Measurements from ENCODE around the gene PEX11G.
A peak's percentile ranks its signal among the peaks of the same experiment; 100 is the strongest.

Gene PEX11G

GRCh38 chr19:7488736-7489353 is at the start of gene PEX11G:
Gene PEX11G (minus strand): TSS chr19:7489035. CDS start chr19:7489010, 25 bp downstream.
- H3K9ac ChIP-seq, result peak within 1 kb of the TSS; percentile 56; the same call in 1 of the 2 replicates
- peaks cover 23% of the 10 kb centered on the region for H3K4me1 ChIP-seq
- no peak within 1 kb of the TSS for H3K27ac ChIP-seq
- H3K4me2 ChIP-seq, result peak within 1 kb of the TSS; percentile 66
- no peaks in the 10 kb centered on the region for H3K9me3 ChIP-seq
- H3K27me3 ChIP-seq, result peaks cover 27% of the 10 kb centered on the region
- no peaks in the 10 kb centered on the region for H3K36me3 ChIP-seq
- no peak for TF ChIP-seq Cebpa-rat (IDR thresholded peaks at IDR 0.05)
- peak within 1 kb of the TSS; percentile 60 for H3K4me3 ChIP-seq
- no peaks in the 10 kb centered on the region for H4K20me1 ChIP-seq

- peak overlapping the region; percentile 99 for H3K4me2 ChIP-seq
- H3K27ac ChIP-seq, result peak overlapping the region; percentile 80
- H3K9ac ChIP-seq, result peak overlapping the region; percentile 82
- no peaks in the 10 kb centered on the region for H3K27me3 ChIP-seq
- TF ChIP-seq Cebpa-rat (IDR thresholded peaks at IDR 0.05), result no peak
- peak overlapping the region; percentile 95 for H3K4me3 ChIP-seq
- H3K9me3 ChIP-seq, result no peaks in the 10 kb centered on the region
- peaks cover 35% of the 10 kb centered on the region for H3K4me1 ChIP-seq
- H3K36me3 ChIP-seq, result peaks cover 34% of the 10 kb centered on the region
- no peaks in the 10 kb centered on the region for H4K20me1 ChIP-seq
These were observed 47.3 kb upstream of the PEX11G start for GRCh38 chr19:7535998-7536695.

GRCh38 chr19:7535047-7535997 is 46.5 kb upstream of the PEX11G start, which contains the start of gene PNPLA6:
Gene PNPLA6 (plus strand): TSS chr19:7535717. CDS start chr19:7535789, 72 bp downstream.
- TF ChIP-seq Cebpa-rat (IDR thresholded peaks at IDR 0.05), result no peak
- Histone ChIP-seq H3K4me1 (peaks cover 26% of the 10 kb centered on the region), H3K36me3 (peaks cover 35% of the 10 kb centered on the region), H3K9ac (peak within 1 kb of the TSS; percentile 82), H3K27ac (peak within 1 kb of the TSS; percentile 80), H3K4me3 (peak within 1 kb of the TSS; percentile 95), H3K27me3 (no peaks in the 10 kb centered on the region), H3K4me2 (peak within 1 kb of the TSS; percentile 99), H4K20me1 (no peaks in the 10 kb centered on the region), H3K9me3 (no peaks in the 10 kb centered on the region)

- Histone ChIP-seq H3K4me3 (peak overlapping the region; percentile 95), H4K20me1 (no peaks in the 10 kb centered on the region), H3K9ac (peak overlapping the region; percentile 82), H3K36me3 (peaks cover 38% of the 10 kb centered on the region), H3K4me1 (peaks cover 22% of the 10 kb centered on the region), H3K27ac (peak overlapping the region; percentile 65; the same call in 1 of the 2 replicates), H3K4me2 (peak overlapping the region; percentile 99), H3K27me3 (no peaks in the 10 kb centered on the region), H3K9me3 (no peaks in the 10 kb centered on the region)
- TF ChIP-seq Cebpa-rat (IDR thresholded peaks at IDR 0.05), result no peak
These were observed 45.8 kb upstream of the PEX11G start for GRCh38 chr19:7534531-7535046.

- Histone ChIP-seq H4K20me1 (no peaks in the 10 kb centered on the region), H3K27ac (peak overlapping the region; percentile 65), H3K9me3 (no peaks in the 10 kb centered on the region), H3K4me1 (peaks cover 22% of the 10 kb centered on the region), H3K9ac (peak overlapping the region; percentile 82), H3K36me3 (peaks cover 38% of the 10 kb centered on the region), H3K27me3 (no peaks in the 10 kb centered on the region), H3K4me3 (peak overlapping the region; percentile 95), H3K4me2 (peak overlapping the region; percentile 99)
- no peak for TF ChIP-seq Cebpa-rat (IDR thresholded peaks at IDR 0.05)
These were observed 45.2 kb upstream of the PEX11G start for GRCh38 chr19:7533925-7534480.

- H3K4me1 ChIP-seq, result peaks cover 22% of the 10 kb centered on the region
- H3K27me3 ChIP-seq, result no peaks in the 10 kb centered on the region
These were observed 44.5 kb upstream of the PEX11G start for GRCh38 chr19:7533281-7533885.

GRCh38 chr19:7529610-7530490 is 41.0 kb upstream of the PEX11G start:
- H3K9me3 ChIP-seq, result no peaks in the 10 kb centered on the region
- no peaks in the 10 kb centered on the region for H3K27me3 ChIP-seq
- peaks cover 8% of the 10 kb centered on the region for H3K4me1 ChIP-seq
- no peak overlapping the region for H3K4me3 ChIP-seq
- no peak overlapping the region for H3K4me2 ChIP-seq
- H3K9ac ChIP-seq, result no peak overlapping the region
- H3K27ac ChIP-seq, result no peak overlapping the region
- TF ChIP-seq Cebpa-rat (IDR thresholded peaks at IDR 0.05), result no peak
- H3K36me3 ChIP-seq, result peaks cover 39% of the 10 kb centered on the region
- H4K20me1 ChIP-seq, result no peaks in the 10 kb centered on the region

More at GRCh38 chr19:7533281-7533885, 44.5 kb upstream of the PEX11G start:
- no peaks in the 10 kb centered on the region for H4K20me1 ChIP-seq
- peak overlapping the region; percentile 82 for H3K9ac ChIP-seq
- peak overlapping the region; percentile 65 for H3K27ac ChIP-seq
- peak overlapping the region; percentile 99 for H3K4me2 ChIP-seq
- TF ChIP-seq Cebpa-rat (IDR thresholded peaks at IDR 0.05), result no peak
- no peaks in the 10 kb centered on the region for H3K9me3 ChIP-seq
- H3K4me3 ChIP-seq, result peak overlapping the region; percentile 95
- H3K36me3 ChIP-seq, result peaks cover 38% of the 10 kb centered on the region

DNA sequence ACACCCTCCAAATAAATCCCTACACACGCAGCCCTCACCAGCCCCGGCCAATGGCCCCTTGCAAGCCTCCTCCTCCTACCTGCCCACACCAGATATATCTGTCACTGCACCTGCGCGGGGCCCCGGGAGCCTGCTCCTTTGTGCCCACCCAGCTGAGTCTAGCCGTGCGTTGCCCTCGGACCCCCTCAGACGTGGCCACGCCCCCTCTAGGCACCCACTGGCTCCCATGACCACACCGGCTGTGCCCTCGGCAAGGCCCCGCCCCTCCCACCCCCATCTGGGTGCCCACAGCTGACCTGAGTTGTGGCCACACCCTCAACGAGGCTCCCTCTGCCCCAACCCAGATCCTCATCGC is 40.4 kb upstream of the PEX11G start:
- TF ChIP-seq Cebpa-rat (IDR thresholded peaks at IDR 0.05), result no peak
- no peaks in the 10 kb centered on the region for H4K20me1 ChIP-seq
- peaks cover 39% of the 10 kb centered on the region for H3K36me3 ChIP-seq
- H3K27me3 ChIP-seq, result no peaks in the 10 kb centered on the region
- no peaks in the 10 kb centered on the region for H3K9me3 ChIP-seq
- H3K4me1 ChIP-seq, result peaks cover 8% of the 10 kb centered on the region
- H3K9ac ChIP-seq, result no peak overlapping the region
- no peak overlapping the region for H3K4me2 ChIP-seq
- H3K4me3 ChIP-seq, result no peak overlapping the region
- H3K27ac ChIP-seq, result no peak overlapping the region

Measured in BLaER1 (cell line).